Activated CD4-positive, alpha-beta T cell treated with anti-CD3 and anti-CD28 coated beads, Interleukin-2, amount 10 ng/mL, durations not matched to agents 24 days and 14 days (primary cell): ENCODE results near the gene ADAM10. TPM values are rescaled to one million over a fixed set of nuclear protein-coding genes. Genes with fewer than 3 reads are reported as not detected.
A peak's percentile ranks its signal among the peaks of the same experiment; 100 is the strongest.

Source experiments
- DNase-seq: peaks from one replicate; pipeline ENCODE4 v3.0.0; 2022
- H3K27ac Mint-ChIP-seq: one replicate; pipeline ENCODE4 v1.8.0; 2022; ENCODE audit warnings: mild to moderate bottlenecking, mixed read lengths
- H3K27me3 Mint-ChIP-seq: one replicate; pipeline ENCODE4 v1.8.0; 2022; ENCODE audit warnings: mixed read lengths
- H3K36me3 Mint-ChIP-seq: one replicate; pipeline ENCODE4 v1.8.0; 2022; ENCODE audit warnings: low read depth, mild to moderate bottlenecking, mixed read lengths
- H3K4me1 Mint-ChIP-seq: one replicate; pipeline ENCODE4 v1.8.0; 2021; ENCODE audit warnings: mixed read lengths
- H3K4me3 Mint-ChIP-seq: one replicate; pipeline ENCODE4 v1.8.0; 2022; ENCODE audit warnings: mild to moderate bottlenecking, moderate library complexity, mixed read lengths
- H3K9me3 Mint-ChIP-seq: one replicate; pipeline ENCODE4 v1.8.0; 2021; ENCODE audit warnings: mixed read lengths
- intact Hi-C: fragments of 100-400 bp; cut with micrococcal nuclease; formaldehyde crosslinking; loops from one replicate; pipeline ENCODE4 v1.15.1; 2023
- total RNA-seq: library from RNA; stranded (reverse); gene quantifications from 2 replicates; pipeline ENCODE4 v1.2.3, GENCODE V29; 2022

Gene ADAM10
- total RNA-seq, 1 donor from 2014 or later = 103 TPM

DNA sequence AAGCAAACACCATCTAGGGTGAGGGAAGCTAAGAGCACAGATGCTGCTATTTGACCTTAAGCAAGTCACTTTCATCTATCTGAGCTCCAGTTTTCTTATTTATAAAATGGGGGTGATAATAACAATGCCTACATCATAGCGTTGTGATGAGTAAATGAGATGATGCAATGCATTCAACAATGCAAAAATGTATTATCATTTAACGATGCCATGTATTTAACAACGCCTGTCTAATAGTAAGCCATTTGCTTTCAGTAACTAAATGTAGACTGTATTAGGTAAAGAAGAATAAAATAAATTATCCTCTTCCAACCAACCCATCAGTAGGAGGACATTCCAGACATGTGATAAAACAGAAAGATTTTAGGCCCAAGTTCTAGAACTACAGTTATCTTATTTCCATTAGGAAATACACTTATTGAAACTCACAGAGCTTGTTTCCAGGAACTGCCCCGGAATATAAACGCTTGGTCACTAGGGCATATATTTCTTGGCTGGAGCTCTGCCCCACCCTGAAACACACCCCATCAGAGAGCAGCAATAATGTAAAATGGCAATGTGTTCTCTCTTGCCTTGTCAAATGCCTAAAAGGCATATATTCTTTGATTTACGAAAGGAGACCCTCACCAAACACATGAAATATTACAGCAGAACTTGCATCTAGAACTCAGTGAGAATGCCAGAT is 189.5 kb downstream of the ADAM10 start:
- no peak overlapping the region for H3K27ac Mint-ChIP-seq
- no peak for DNase-seq
- H3K27me3 Mint-ChIP-seq = peaks cover 1% of the 10 kb centered on the region
- H3K36me3 Mint-ChIP-seq = peaks cover 2% of the 10 kb centered on the region
- H3K4me1 Mint-ChIP-seq = peaks cover 2% of the 10 kb centered on the region
- peaks cover 3% of the 10 kb centered on the region for H3K9me3 Mint-ChIP-seq
- intact Hi-C loops = no loop called here
- H3K4me3 Mint-ChIP-seq = no peak overlapping the region

DNA sequence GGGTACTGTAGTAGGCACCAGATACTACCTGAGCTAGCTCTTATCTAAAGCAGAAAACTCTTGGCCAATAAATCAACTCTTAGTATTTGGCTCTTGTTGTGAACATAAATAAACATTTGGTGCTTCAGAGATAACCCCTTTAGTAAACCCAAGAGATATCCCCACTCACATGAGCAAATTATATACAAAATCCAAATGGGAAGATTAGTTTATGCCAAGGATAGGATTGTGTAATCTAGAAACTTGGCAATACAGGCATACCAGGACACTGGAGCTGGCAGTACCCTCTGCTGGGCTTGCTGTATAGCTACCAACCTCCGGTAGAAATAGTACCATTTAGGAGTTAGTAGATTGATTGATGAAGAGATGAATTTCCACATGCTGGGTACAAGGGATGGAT is 190.7 kb downstream of the ADAM10 start:
- no peak overlapping the region for H3K4me3 Mint-ChIP-seq
- peaks cover 2% of the 10 kb centered on the region for H3K36me3 Mint-ChIP-seq
- no peak for DNase-seq

DNA sequence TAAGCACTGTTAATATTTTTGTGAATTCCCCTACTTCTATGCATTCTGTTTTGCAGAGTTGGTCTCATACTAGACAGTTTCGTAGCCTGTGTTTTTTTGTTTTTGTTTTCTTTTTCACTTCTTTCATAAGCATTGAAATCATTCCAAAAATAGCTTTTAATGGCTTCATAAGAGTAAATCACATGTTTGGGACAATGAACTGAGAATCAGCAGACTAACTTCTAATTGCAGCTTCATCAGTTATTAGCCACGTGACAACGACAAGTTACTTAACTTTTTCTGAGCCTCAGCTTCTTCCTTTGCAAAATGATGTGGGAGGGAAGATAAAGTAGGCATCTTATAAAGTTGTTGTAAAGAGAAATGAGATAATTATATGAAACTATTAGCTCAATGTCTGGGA is 193.0 kb downstream of the ADAM10 start:
- no peaks in the 10 kb centered on the region for H3K27me3 Mint-ChIP-seq
- intact Hi-C loops = no loop called here

More for the DNA sequence above, 190.7 kb downstream of the ADAM10 start:
- Mint-ChIP-seq H3K4me1 (peaks cover 2% of the 10 kb centered on the region), H3K9me3 (peaks cover 3% of the 10 kb centered on the region), H3K27me3 (peaks cover 1% of the 10 kb centered on the region), H3K27ac (no peak overlapping the region)
- intact Hi-C loops = no loop called here

DNA sequence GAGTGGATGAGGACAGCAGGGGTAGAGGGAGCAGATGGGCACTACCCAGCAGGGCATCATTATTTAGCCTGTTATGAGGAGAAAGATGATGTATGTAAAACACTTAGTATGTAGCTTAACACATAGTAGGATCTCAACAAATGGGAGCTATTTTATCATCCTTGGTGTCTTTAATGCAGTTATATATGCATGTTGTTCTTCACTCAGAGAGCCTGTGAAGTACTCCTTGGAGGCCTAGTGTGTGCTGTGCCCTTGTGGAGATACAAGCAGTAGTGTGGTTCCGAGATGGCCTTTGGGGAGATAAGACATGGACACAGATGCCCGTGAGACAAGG is 193.5 kb downstream of the ADAM10 start:
- Mint-ChIP-seq H3K36me3 (peaks cover 6% of the 10 kb centered on the region), H3K27ac (no peak overlapping the region), H3K4me3 (no peak overlapping the region), H3K27me3 (no peaks in the 10 kb centered on the region), H3K4me1 (peaks cover 24% of the 10 kb centered on the region), H3K9me3 (peaks cover 3% of the 10 kb centered on the region)
- no peak for DNase-seq
- intact Hi-C loops = no loop called here

More for the DNA sequence above, 193.0 kb downstream of the ADAM10 start:
- no peak for DNase-seq
- Mint-ChIP-seq H3K27ac (no peak overlapping the region), H3K4me1 (peaks cover 19% of the 10 kb centered on the region), H3K4me3 (no peak overlapping the region), H3K36me3 (peaks cover 4% of the 10 kb centered on the region), H3K9me3 (peaks cover 3% of the 10 kb centered on the region)

DNA sequence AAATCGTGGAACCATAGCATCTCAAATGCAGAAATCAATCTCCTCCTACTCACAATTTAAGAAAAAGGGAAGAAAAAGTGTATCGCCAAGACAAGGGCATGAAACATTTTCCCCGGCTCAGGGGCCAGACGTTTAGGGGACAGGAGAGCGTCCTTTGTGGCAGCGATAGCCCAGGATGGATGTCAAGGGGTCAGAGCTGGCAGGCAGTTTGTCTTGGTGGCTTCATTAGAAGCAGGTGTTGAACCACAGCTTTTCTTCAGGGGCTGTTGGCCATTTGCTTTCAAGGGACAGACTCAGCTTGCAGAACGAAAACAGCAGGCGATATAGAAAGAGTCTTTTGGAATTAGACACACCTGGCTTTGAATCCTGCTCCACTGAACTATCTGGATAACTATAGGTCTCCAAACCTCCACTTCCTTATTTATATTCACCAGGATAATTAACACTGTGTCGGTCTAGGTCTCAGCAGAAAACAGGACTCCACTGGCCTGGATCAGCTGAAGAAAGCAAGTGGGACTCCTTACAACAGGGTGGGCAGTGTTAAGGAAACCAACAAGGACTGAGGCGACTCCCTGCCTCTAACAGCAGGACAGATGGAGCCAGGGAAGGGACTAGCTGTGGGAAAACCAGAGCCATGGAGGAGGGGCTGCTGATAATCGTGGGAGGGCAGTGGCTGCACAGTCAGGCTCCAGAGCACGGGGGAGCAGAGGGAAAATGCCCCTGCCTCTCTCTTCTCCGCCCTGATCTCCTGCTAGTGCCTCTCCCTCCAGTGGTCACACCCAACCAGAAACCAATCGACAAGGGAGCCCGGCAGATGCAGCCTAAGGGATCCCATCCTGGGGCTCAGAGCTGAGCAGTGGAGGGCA is 194.1 kb downstream of the ADAM10 start:
- Mint-ChIP-seq H3K27me3 (no peaks in the 10 kb centered on the region), H3K9me3 (peaks cover 3% of the 10 kb centered on the region), H3K27ac (no peak overlapping the region), H3K4me1 (peaks cover 28% of the 10 kb centered on the region), H3K36me3 (peaks cover 6% of the 10 kb centered on the region), H3K4me3 (no peak overlapping the region)
- DNase-seq = no peak
- intact Hi-C loops = no loop called here

DNA sequence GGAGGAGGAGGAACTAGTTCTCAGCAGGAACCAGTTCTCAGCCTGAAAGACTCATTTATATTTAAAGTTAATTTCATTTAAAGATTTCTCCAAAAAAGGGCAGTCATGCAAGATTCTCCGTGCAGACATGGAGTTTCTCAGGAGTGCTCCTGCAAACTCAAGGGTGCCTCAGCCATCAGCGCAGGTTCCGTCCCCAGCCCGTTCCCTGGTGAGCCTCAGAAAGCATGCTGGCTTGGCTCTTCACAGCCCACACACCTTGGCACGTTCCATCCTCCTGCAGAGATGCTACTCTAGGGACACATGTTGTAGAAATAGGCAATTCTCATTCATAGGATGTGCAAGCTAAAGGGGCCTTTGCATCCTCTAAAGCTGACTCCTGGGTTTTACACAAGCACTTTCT is 194.7 kb downstream of the ADAM10 start:
- no peak for DNase-seq
- no peak overlapping the region for H3K27ac Mint-ChIP-seq
- peaks cover 3% of the 10 kb centered on the region for H3K9me3 Mint-ChIP-seq
- H3K4me3 Mint-ChIP-seq = no peak overlapping the region
- intact Hi-C loops = no loop called here
- H3K27me3 Mint-ChIP-seq = no peaks in the 10 kb centered on the region
- H3K36me3 Mint-ChIP-seq = peaks cover 6% of the 10 kb centered on the region
- peaks cover 33% of the 10 kb centered on the region for H3K4me1 Mint-ChIP-seq

DNA sequence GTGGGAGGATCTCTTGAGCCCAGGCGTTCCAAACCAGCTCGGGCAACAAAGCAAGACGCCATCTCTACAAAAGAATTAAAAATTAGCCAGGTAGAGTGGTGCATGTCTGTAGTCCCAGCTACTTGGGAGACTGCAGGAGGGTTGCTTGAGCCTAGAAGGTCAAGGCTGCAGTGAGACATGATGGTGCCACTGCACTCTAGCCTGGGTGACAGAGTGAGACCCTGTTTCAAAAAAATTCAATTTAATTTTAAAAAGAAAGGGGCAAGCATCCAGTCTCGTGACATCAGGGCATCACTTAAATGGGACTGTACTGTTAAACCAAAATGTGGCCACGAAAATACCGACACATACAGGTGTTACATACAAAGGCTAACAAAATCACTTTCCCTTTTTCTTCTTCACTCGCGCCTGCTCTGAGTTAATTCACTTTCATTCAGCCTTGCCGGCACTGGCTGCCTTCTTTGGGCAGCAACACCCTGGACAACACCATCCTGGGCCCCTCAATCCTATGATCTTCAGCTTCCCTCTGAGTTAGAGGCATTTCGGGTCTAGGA is 196.1 kb downstream of the ADAM10 start:
- no peaks in the 10 kb centered on the region for H3K27me3 Mint-ChIP-seq
- H3K9me3 Mint-ChIP-seq = no peaks in the 10 kb centered on the region
- H3K27ac Mint-ChIP-seq = no peak overlapping the region
- DNase-seq = no peak
- peaks cover 6% of the 10 kb centered on the region for H3K36me3 Mint-ChIP-seq
- peaks cover 33% of the 10 kb centered on the region for H3K4me1 Mint-ChIP-seq
- no peak overlapping the region for H3K4me3 Mint-ChIP-seq
- intact Hi-C loops = no loop called here

DNA sequence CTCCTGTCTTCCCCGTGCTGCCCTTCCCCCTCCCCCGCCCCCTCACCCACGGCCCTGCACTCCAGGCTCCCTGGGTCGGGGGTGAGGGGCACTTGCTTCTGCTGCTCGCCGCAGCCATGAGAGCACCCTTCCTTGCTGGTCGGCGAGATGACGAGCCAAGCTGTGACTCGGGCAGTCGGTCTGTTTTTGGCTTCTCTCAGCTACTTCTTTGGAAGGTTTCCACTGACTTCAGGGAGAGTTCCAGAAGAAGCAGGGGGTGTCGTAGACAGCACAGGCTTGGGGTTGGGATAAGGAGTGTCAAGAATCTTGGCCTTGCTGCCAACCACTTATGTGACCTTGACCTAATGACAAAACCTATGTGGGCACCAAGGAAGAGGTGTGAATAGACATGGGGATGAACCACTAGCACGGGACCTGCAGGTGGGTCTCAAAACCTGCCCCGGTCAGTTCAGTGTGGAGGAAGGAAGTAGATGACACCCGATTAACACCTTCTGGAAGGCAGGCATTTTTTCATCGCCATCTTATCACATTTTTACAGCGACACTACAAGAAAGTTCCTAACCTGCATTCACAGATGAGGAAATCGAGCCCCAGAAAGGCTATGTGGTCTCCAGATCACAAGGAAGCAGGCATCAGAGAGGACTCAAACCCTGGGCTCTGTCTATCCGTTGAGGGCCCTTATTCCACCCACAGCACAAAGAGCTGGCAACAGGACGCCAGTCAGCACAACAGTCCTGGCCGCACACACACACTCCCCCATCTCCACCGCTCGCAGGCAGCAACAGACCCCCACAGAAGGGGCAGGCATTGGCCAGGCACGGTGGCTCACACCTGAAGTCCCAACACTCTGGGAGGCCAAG is 196.8 kb downstream of the ADAM10 start:
- H3K36me3 Mint-ChIP-seq = peaks cover 6% of the 10 kb centered on the region
- no peak for DNase-seq
- H3K27me3 Mint-ChIP-seq = no peaks in the 10 kb centered on the region
- H3K4me1 Mint-ChIP-seq = peaks cover 38% of the 10 kb centered on the region
- H3K9me3 Mint-ChIP-seq = no peaks in the 10 kb centered on the region
- intact Hi-C loops = no loop called here
- no peak overlapping the region for H3K4me3 Mint-ChIP-seq
- peak overlapping the region; percentile 91 for H3K27ac Mint-ChIP-seq

DNA sequence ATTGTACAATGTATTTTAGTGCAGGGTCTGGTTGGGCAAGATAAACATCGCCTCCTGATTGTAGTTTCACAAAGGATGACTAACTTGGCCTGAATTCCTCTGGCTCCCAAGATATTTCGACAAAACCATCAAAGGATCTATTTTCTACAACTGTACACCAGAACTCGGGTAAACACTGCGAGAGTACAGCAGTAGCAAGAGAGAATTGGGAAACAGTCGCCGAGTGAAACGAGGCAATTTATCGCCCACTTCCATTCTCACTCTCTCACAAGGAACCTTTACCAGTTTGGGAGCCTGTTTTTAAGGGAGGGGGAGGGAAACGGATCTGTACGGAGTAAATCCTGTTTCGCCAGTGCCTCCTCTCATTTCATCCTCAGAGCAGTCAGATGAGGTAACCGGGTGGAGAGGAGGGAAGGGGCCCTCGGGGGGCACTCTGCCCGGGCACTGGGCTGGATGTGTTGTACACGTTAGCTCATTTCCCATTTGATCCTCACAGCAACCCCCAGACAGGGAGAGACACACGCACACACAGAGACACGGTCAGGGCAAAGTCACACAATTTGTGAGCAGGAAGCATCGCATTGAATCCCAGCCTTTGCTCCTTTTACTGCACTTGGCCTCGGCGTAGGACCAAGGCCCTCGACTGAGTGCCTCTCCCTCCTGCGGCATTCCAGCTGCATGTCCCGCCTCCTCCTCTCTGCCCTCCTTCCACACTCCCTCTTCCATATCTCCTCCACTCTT is 197.6 kb downstream of the ADAM10 start:
- H3K27me3 Mint-ChIP-seq = no peaks in the 10 kb centered on the region
- peaks cover 6% of the 10 kb centered on the region for H3K36me3 Mint-ChIP-seq
- H3K9me3 Mint-ChIP-seq = peaks cover 2% of the 10 kb centered on the region
- H3K4me3 Mint-ChIP-seq = peak overlapping the region; percentile 13
- intact Hi-C loops = no loop called here
- no peak for DNase-seq
- H3K27ac Mint-ChIP-seq = peak overlapping the region; percentile 91
- H3K4me1 Mint-ChIP-seq = peaks cover 41% of the 10 kb centered on the region

DNA sequence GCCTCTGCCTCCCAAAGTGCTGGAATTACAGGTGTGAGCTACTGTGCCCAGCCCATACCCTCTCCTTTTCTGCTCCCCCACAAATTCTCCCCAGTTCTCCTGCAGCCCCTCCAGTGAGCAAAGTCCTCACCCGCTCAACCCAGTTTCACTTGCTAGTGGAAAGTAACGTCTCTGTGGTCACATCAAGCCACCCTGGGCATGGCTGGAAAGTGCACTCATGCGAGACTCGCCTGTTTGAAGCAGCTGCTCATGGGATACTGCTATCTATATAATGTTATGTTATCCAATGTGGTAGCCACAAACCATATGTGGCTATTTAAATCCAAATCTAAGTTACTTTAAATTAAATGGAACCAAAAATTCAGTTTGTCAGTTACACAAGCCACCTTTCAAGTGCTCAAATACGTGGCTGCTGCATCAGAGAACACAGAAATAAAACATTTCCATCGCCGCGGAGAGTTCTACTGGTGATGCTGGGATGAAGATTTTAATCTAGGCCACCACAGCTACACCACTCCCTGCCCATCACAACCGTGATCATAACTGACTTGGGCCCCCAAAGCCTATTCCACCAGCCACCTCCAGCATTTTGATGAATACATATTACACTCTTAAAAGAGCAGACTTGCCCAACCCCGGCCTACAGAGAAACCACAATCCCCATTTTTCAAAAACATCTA is 198.3 kb downstream of the ADAM10 start:
- Mint-ChIP-seq H3K9me3 (peaks cover 9% of the 10 kb centered on the region), H3K36me3 (peaks cover 12% of the 10 kb centered on the region), H3K27ac (peak overlapping the region; percentile 91), H3K4me3 (peak overlapping the region; percentile 13), H3K4me1 (peaks cover 48% of the 10 kb centered on the region), H3K27me3 (no peaks in the 10 kb centered on the region)
- DNase-seq = peak; percentile 71
- intact Hi-C loops = no loop called here

DNA sequence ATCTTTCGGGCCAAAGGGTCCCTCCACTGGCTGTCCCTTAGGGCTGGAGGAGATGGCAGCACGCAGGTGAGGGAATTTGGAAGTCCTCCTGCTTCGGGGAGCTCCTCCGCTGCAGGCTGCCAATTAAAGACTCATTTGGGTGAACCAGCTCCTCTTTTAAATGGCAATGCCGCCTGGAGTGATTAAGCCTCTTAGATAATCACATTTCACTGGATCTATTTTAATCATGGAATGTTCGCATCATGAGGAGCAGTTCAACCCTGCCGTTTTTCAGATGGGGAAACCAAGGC is 199.8 kb downstream of the ADAM10 start:
- Mint-ChIP-seq H3K9me3 (peaks cover 10% of the 10 kb centered on the region), H3K4me1 (peaks cover 61% of the 10 kb centered on the region), H3K27ac (peak overlapping the region; percentile 51), H3K4me3 (no peak overlapping the region), H3K36me3 (peaks cover 14% of the 10 kb centered on the region), H3K27me3 (no peaks in the 10 kb centered on the region)
- intact Hi-C loops = loop anchor here (5.0 kb wide), 1 partner anchor 77 kb away; no protein-coding TSS in a partner anchor
- DNase-seq = no peak

DNA sequence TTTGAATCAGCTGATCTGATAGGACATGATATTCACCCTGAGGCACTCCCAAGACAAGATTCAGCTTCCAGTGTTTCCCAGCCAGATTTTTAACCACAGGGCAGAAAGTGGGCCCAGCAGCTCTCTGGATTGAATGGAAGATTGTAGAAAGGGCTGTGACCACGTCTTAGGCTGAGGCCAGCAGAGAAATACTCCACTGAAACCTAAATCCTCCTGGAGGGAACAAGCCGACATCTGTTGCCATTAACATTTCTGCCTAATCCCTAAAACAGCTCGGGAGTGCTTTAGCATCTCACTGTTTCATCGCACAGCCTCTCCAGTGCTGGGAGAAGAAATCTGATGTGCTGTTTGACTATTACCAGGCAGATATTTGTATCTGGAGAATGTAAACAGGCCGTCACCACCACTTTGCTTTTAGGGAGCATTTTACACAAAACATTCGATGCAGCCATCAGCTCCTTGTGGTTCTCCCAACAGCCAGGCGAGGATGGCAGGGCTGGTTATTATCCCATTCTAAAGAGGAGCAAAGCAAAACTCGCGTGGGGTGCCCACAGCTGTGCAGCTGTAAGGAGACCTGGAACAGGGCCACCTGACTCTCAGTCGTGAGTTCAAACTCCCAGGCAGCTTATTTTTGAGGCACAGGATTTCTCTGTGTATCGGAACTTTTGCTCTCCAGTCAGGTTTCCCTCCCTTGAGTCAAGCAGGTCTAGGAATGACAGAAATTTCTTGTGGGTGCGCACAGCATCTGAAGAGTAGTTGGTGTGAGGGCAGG is 200.3 kb downstream of the ADAM10 start:
- H3K27ac Mint-ChIP-seq = no peak overlapping the region
- H3K36me3 Mint-ChIP-seq = peaks cover 14% of the 10 kb centered on the region
- peaks cover 63% of the 10 kb centered on the region for H3K4me1 Mint-ChIP-seq
- H3K4me3 Mint-ChIP-seq = no peak overlapping the region
- no peaks in the 10 kb centered on the region for H3K27me3 Mint-ChIP-seq
- intact Hi-C loops = loop anchor here (5.0 kb wide), 1 partner anchor 77 kb away; no protein-coding TSS in a partner anchor
- DNase-seq = no peak
- H3K9me3 Mint-ChIP-seq = peaks cover 10% of the 10 kb centered on the region
